ENCODE measurements around the gene LIM2. TPM values are rescaled to one million over a fixed set of nuclear protein-coding genes. Genes with fewer than 3 reads are reported as not detected.

LIM2 gene
- total and polyA plus RNA-seq, 9 of the 15 experiments (the other 6 are each of a cell fraction or from before 2014, with no cell fraction given) = 0.07 to 0.45 (median 0.18) TPM; not detected in 4

DNA sequence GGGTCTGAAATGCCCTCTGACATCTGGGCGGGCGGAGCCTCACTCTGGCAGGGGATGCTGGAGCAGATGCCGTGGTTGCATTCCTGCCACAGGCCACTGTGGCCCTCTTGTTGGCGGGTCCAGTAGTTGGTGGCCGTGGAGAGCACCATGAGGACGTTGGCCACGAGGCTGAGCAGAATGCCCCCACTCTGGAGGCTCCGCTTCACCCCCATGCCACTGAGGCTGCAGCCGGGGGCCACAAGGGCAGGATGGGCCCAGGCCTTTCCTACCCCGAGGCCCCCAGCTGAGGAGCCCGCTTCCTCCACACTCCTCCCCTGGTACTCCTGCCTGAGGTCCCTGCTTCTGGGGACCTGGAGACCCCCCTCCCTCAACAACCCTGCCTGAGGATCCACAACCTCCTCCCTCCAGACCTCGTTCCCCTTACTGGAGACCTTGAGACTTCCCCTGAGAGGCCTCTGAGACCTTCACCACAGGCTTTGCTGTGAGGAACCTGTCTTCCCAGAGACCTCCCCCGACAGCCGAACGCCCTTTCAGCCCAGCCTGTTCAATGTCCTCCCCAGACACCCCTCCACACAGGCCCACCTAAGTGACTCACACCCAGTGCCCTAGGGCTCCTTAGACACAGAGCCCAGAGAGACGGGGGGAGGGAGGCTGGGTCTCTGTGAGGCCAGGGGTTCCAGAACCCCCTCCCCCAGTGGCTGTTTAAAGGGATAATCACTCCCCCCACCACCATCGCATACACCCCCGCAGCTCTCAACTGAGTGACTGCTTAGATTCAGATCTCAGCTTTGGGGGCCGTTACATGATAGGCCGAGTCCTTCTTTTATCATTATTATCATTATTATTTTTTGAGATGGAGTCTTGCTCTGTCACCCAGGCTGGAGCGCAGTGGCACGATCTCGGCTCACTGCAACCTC is 19.1 kb downstream of the LIM2 start, which contains the start of gene CLDND2 (continued):
- TF ChIP-seq MEF2A (IDR thresholded peaks at IDR 0.05; ENCODE audit: control insufficient read depth, low read depth, low read length) (no peak), HNRNPLL (IDR thresholded peaks at IDR 0.05; ENCODE audit: low read depth, low read length, poor library complexity, severe bottlenecking) (no peak), ARNT (IDR thresholded peaks at IDR 0.05) (no peak), PHB2 (IDR thresholded peaks at IDR 0.05; ENCODE audit: low read depth) (no peak), SREBF1 (IDR thresholded peaks at IDR 0.05; ENCODE audit: borderline replicate concordance, low read depth, low read length) (no peak), ZBTB7A (IDR thresholded peaks at IDR 0.05; ENCODE audit: borderline replicate concordance, control insufficient read depth, low read depth, low read length) (peak; percentile 64; the same call in 1 of the 2 replicates), SP2 (IDR thresholded peaks at IDR 0.05; ENCODE audit: extremely low read depth, low read depth, low read length, poor library complexity, severe bottlenecking) (no peak), MCM2 (IDR thresholded peaks at IDR 0.05; ENCODE audit: low read depth) (no peak), HDAC3 (IDR thresholded peaks at IDR 0.05; ENCODE audit: borderline replicate concordance, partially characterized antibody) (no peak), ETV1 (tag; conservative IDR thresholded peaks at IDR 0.05; ENCODE audit: low read depth) (no peak), FOXK2 (conservative IDR thresholded peaks at IDR 0.05 in 1 of 2, IDR thresholded peaks at IDR 0.05 in 1 of 2; ENCODE audit: low read depth in 2 of 2) (no peak), SREBF2 (CRISPR knock-in tag; IDR thresholded peaks at IDR 0.05) (0 out of 2 replicates have a peak, but pooled peaks have one; percentile 46), EP400 (IDR thresholded peaks at IDR 0.05) (no peak), CHD1 (IDR thresholded peaks at IDR 0.05; ENCODE audit: low read length) (no peak), KDM1A (IDR thresholded peaks at IDR 0.05) (no peak; a peak in 1 of 4 replicates), POLR2A (conservative IDR thresholded peaks at IDR 0.05) (no peak), SMAD1 (IDR thresholded peaks at IDR 0.05; ENCODE audit: low read depth, low read length, partially characterized antibody) (no peak), ZZZ3 (IDR thresholded peaks at IDR 0.05) (no peak), SRSF3 (IDR thresholded peaks at IDR 0.05; ENCODE audit: insufficient read depth, low read length) (no peak)
- TF ChIP-seq, protein P1, sequence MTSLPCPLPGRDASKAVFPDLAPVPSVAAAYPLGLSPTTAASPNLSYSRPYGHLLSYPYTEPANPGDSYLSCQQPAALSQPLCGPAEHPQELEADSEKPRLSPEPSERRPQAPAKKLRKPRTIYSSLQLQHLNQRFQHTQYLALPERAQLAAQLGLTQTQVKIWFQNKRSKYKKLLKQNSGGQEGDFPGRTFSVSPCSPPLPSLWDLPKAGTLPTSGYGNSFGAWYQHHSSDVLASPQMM (CRISPR knock-in tag; IDR thresholded peaks at IDR 0.05) = no peak
- TF ChIP-seq, protein P2, sequence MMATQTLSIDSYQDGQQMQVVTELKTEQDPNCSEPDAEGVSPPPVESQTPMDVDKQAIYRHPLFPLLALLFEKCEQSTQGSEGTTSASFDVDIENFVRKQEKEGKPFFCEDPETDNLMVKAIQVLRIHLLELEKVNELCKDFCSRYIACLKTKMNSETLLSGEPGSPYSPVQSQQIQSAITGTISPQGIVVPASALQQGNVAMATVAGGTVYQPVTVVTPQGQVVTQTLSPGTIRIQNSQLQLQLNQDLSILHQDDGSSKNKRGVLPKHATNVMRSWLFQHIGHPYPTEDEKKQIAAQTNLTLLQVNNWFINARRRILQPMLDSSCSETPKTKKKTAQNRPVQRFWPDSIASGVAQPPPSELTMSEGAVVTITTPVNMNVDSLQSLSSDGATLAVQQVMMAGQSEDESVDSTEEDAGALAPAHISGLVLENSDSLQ (IDR thresholded peaks at IDR 0.05) = peak; percentile 27; the same call in 1 of the 2 replicates
- TF ChIP-seq, protein P3, sequence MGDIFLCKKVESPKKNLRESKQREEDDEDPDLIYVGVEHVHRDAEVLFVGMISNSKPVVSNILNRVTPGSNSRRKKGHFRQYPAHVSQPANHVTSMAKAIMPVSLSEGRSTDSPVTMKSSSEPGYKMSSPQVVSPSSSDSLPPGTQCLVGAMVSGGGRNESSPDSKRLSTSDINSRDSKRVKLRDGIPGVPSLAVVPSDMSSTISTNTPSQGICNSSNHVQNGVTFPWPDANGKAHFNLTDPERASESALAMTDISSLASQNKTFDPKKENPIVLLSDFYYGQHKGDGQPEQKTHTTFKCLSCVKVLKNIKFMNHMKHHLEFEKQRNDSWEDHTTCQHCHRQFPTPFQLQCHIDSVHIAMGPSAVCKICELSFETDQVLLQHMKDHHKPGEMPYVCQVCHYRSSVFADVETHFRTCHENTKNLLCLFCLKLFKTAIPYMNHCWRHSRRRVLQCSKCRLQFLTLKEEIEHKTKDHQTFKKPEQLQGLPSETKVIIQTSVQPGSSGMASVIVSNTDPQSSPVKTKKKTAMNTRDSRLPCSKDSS (IDR thresholded peaks at IDR 0.05; ENCODE audit: low read depth, partially characterized antibody) = no peak
- TF ChIP-seq, protein P4, sequence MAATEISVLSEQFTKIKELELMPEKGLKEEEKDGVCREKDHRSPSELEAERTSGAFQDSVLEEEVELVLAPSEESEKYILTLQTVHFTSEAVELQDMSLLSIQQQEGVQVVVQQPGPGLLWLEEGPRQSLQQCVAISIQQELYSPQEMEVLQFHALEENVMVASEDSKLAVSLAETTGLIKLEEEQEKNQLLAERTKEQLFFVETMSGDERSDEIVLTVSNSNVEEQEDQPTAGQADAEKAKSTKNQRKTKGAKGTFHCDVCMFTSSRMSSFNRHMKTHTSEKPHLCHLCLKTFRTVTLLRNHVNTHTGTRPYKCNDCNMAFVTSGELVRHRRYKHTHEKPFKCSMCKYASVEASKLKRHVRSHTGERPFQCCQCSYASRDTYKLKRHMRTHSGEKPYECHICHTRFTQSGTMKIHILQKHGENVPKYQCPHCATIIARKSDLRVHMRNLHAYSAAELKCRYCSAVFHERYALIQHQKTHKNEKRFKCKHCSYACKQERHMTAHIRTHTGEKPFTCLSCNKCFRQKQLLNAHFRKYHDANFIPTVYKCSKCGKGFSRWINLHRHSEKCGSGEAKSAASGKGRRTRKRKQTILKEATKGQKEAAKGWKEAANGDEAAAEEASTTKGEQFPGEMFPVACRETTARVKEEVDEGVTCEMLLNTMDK (IDR thresholded peaks at IDR 0.05; ENCODE audit: borderline replicate concordance, insufficient read depth, low read depth, low read length, poor library complexity, severe bottlenecking) = no peak
